Stimulated activated CD4-positive, alpha-beta T cell treated with anti-CD3 and anti-CD28 coated beads, TNF-alpha, amount 100 ng/mL, for 4 hours (primary cell): Measurements from ENCODE around the gene E2F8.
A peak's percentile ranks its signal among the peaks of the same experiment; 100 is the strongest.
"Not testable (repeated sequence)": the region's sequence is repeated elsewhere in the genome, so short reads cannot be mapped to it uniquely, and the experiment has no call there.

ENCODE experiments used
- DNase-seq, 3 experiments: peaks; one replicate each; pipeline ENCODE4 v3.0.0-alpha.2; 2020; ENCODE audit warnings: low read depth in 3 of 3

E2F8 gene, protein sequence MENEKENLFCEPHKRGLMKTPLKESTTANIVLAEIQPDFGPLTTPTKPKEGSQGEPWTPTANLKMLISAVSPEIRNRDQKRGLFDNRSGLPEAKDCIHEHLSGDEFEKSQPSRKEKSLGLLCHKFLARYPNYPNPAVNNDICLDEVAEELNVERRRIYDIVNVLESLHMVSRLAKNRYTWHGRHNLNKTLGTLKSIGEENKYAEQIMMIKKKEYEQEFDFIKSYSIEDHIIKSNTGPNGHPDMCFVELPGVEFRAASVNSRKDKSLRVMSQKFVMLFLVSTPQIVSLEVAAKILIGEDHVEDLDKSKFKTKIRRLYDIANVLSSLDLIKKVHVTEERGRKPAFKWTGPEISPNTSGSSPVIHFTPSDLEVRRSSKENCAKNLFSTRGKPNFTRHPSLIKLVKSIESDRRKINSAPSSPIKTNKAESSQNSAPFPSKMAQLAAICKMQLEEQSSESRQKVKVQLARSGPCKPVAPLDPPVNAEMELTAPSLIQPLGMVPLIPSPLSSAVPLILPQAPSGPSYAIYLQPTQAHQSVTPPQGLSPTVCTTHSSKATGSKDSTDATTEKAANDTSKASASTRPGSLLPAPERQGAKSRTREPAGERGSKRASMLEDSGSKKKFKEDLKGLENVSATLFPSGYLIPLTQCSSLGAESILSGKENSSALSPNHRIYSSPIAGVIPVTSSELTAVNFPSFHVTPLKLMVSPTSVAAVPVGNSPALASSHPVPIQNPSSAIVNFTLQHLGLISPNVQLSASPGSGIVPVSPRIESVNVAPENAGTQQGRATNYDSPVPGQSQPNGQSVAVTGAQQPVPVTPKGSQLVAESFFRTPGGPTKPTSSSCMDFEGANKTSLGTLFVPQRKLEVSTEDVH

GRCh38 chr11:19240420-19241259 lies at the start of gene E2F8:
Gene E2F8 (minus strand): TSS chr11:19240945. CDS start chr11:19240121, 824 bp downstream.
- DNase-seq, result peak; percentile 52 to 62 (median 59)

DNA sequence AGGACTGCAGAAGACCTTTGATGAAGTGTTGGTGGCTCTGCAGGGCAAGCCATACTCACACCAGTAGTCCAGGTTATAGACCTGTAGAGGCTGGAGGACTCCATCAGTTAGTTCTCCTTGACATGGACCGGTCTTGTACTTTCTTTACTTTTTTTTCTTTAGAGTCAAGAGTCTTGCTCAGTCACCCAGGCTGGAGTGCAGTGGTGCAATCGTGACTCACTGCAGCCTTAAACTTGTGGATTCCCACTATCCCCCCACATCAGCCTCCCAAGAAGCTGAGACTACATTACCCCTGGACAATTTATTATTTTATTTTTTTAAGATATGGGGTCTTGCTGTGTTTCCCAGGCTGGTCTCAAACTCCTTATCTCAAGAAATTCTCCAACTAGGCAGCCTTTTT lies 49.6 kb upstream of the E2F8 start:
- DNase-seq, result no peak

DNA sequence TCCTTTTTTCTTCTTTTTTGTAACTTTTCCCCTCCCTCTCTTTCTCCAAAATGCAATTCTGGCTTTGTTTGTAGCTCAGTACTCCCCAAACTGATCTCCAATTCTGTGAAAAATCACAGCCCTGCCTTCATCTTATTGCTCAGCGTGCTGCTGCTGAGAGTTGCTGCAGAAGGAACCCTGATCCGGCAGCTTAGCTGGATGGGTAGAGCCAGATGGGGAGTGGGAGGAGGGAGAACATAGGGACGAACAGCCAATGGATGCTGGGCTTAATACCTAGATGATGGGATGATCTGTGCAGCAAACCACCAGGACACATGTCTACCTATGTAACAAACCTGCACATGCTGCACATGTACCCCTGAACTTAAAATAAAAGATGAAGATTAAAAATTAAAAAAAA lies 47.5 kb upstream of the E2F8 start:
- DNase-seq, result no peak

- no peak for DNase-seq
These were observed 45.7 kb upstream of the E2F8 start for GRCh38 chr11:19286411-19286810.

DNA sequence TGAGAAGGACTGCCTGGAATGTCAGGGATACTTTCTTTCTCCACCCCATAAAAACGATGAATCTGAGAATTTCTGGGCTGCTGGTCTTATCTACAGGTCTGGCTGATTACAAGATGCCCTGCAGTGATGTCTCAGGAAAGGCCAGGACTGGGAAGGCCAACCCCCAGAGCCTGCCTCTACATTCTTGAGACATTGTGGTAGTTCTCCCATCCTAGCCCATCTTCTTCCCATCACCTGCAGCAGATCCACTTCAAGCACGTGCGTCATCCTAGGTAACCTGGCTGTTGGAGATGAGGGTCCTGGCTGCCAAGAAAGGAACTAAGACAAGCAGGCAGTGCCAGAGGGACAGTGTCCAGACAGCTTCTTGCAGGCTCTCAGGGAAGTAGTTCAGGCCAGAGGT lies 44.1 kb upstream of the E2F8 start:
- no peak for DNase-seq

DNA sequence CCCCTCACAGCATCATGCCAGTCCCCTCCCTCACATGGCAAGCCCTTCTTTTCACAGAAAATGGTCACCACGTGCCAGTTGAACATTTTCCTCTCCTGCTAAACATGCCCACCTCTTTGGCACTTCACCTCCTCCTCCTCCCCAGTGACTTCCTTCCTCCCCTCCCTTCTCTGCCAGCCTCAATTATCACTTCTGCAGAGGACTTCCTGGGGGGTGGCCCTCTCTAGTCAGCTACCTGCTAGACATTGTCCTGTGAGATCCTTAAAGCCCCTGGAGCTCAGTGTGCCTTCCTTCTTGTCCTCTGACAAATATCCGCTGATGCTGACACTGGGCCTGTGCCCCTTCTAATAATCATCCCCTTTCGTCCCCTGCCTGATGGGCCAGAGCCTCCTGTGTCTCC lies 43.2 kb upstream of the E2F8 start:
- no peak for DNase-seq

- DNase-seq, result no peak
These were observed 40.8 kb upstream of the E2F8 start for GRCh38 chr11:19281555-19281954.

DNA sequence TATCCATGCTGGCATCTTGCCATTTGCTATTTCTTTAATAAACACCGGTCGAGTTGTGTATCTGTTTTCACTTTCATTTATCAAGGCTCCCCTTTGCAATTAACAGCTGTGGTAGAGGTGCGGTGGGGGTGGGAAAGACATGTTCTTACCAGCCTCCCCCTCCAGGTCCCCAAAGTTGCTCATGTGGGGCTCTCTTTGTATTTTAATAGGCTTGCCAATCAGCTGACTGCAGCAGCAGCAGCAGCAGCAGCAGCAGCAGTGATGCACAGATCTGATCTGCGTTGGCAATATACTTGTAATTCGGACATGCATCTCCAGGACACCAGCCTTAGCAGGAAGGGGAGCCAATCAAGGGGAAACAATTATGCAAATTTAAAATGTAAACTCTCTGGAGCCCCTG lies 40.3 kb upstream of the E2F8 start:
- no peak for DNase-seq

DNA sequence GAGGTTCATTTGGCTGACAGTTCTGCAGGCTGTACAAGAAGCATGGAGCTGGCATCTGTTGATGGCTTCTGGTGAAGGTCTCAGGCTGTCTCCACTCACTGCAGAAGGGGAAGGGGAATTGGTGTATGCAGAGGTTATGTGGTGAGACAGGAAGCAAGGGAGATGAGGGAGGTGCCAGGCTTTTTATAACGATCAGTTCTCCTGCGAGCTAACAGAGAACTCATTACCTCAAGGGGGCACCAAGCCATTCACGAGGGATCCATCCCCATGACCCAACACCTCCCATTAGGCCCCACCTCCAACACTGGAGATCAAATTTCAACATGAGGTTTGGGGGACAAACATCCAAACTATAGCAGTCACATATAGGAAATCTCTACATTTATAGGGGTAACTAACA lies 38.7 kb upstream of the E2F8 start:
- DNase-seq, result no peak

- no peak for DNase-seq
These were observed 36.4 kb upstream of the E2F8 start for GRCh38 chr11:19276859-19277808.

DNA sequence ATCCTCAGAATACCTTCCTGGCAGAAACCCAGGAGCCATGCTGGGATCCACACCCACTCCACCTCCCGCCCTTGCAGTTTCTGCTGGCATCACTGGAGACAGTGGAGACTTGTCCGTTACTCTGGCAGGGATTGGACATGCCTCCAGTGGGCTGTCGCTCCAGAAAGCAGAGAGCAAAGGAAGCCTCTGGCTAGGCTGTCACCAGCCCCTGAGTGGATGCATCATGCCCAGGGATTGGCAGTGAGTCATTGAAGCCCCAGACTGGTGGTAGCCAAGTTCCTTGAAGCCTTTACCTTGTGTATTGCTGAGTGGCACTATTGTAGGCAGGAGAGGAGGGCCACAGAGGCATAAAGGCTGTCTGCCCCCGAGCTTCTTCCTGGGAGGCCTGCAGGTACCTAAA lies 34.8 kb upstream of the E2F8 start:
- no peak for DNase-seq

DNA sequence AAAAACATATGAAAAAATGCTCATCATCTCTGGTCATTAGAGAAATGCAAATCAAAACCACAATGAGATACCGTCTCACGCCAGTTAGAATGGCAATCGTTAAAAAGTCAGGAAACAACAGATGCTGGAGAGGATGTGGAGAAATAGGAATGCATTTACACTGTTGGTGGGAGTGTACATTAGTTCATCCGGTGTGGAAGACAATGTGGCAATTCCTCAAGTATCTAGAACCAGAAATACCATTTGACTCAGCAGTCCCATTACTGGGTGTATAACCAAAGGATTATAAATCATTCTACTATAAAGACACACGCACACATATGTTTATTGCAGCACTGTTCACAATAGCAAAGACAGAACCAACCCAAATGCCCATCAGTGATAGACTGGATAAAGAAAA lies 32.5 kb upstream of the E2F8 start:
- not testable (repeated sequence) for DNase-seq

DNA sequence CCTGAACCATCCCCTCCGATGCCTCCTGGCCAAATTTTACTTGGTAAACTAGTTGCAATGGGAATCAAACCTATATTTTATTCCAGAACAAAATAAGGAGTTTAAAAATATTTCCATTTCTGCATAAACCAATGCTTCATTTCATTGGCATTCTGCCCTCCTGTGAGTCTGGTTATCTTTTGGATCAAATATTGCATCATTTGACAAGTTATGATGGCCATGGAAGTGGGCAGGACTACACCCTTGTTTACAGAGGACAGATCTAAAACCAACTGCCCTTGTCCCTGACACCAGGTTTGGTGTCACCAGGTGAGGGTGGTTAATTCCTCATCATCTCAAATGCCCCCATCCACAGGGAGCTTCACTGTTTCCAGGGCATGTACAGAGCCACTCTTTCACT lies 28.2 kb upstream of the E2F8 start:
- no peak for DNase-seq

- DNase-seq, result no peak
These were observed 26.8 kb upstream of the E2F8 start for GRCh38 chr11:19267567-19267966.

- DNase-seq, result no peak
These were observed 22.6 kb upstream of the E2F8 start for GRCh38 chr11:19263333-19263732.

- DNase-seq, result peak; percentile 17 to 25 (median 24)
These were observed 19.0 kb upstream of the E2F8 start for GRCh38 chr11:19259487-19260345.

GRCh38 chr11:19258641-19259230 lies 18.0 kb upstream of the E2F8 start:
- no peak for DNase-seq

DNA sequence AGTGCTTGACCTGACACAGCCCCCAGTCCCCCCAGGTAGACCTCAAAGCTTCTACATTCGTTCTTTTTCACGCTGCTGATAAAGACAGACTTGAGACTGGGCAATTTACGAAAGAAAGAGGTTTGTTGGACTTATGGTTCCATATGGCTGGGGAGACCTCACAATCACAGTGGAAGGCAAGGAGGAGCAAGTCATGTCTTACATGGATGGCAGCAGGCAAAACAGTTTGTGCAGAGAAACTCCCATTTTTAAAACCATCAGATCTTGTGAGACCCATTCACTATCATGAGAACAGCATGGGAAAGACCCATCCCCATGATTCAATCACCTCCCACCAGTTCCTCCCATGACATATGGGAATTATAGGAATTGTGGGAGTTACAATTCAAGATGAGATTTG lies 13.7 kb upstream of the E2F8 start:
- DNase-seq, result not testable (repeated sequence)

DNA sequence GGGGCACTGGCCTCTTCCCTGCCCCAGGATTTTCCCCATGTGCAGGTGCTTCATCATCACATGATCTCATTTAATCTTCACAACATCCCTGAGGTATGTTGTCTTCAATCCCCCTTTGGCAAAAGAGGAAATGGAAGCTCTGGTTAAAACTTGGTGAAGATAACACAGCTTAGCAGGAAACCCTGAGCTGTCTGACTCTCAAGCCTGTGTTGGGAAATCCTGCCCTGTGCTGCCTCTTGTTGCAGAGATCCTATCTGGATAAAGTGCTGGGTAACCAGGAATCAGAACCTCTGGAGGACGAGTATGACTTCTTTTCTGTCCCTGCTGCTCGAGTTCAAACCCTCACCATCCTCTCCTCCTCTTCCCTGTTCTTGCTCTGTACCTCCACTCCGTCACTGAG lies 13.1 kb upstream of the E2F8 start:
- no peak for DNase-seq
